Measurements from ENCODE around the gene PHACTR4.
"Not testable (repeated sequence)": the region's sequence is repeated elsewhere in the genome, so short reads cannot be mapped to it uniquely, and the experiment has no call there.

DNA sequence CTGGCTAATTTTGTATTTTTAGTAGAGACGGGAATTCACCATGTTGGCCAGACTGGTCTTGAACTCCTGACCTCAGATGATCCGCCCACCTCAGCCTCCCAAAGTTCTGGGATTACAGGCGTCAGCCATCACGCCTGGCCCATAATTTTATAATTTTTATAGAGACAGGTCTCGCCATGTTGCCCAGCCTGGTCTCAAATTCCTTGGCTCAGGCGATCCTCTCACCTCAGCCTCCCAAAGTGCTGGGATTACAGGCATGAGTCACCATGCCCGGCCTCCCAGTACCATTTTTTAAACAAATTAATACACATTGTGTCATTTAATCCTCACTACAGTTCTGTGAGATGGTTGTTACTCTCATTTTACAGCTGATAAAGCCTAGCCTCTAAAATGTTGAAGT lies 3.9 kb downstream of the PHACTR4 start:
- TF ChIP-seq, protein P1, sequence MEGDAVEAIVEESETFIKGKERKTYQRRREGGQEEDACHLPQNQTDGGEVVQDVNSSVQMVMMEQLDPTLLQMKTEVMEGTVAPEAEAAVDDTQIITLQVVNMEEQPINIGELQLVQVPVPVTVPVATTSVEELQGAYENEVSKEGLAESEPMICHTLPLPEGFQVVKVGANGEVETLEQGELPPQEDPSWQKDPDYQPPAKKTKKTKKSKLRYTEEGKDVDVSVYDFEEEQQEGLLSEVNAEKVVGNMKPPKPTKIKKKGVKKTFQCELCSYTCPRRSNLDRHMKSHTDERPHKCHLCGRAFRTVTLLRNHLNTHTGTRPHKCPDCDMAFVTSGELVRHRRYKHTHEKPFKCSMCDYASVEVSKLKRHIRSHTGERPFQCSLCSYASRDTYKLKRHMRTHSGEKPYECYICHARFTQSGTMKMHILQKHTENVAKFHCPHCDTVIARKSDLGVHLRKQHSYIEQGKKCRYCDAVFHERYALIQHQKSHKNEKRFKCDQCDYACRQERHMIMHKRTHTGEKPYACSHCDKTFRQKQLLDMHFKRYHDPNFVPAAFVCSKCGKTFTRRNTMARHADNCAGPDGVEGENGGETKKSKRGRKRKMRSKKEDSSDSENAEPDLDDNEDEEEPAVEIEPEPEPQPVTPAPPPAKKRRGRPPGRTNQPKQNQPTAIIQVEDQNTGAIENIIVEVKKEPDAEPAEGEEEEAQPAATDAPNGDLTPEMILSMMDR (conservative IDR thresholded peaks at IDR 0.05 in 1 of 2, IDR thresholded peaks at IDR 0.05 in 1 of 2; ENCODE audit: low read depth in 1 of 2, low read length in 2 of 2): not testable (repeated sequence)
- not testable (repeated sequence) for TF ChIP-seq EZH2 (IDR thresholded peaks at IDR 0.05; ENCODE audit: low read length, missing control alignments)

All from fibroblast of lung (primary cell).